Measurements from ENCODE around the gene KCNJ12.
"Not testable (repeated sequence)": the region's sequence is repeated elsewhere in the genome, so short reads cannot be mapped to it uniquely, and the experiment has no call there.

KCNJ12 gene

GRCh38 chr17:21422311-21423189 lies 46.4 kb downstream of the KCNJ12 start:
- DNase-seq (ENCODE audit: low spot score): not testable (repeated sequence)

- DNase-seq (ENCODE audit: low spot score): not testable (repeated sequence)
These were observed 47.0 kb downstream of the KCNJ12 start for GRCh38 chr17:21423190-21423493.

GRCh38 chr17:21424697-21425096 lies 48.5 kb downstream of the KCNJ12 start:
- not testable (repeated sequence) for DNase-seq (ENCODE audit: low spot score)

- DNase-seq (ENCODE audit: low spot score): no peak
These were observed 49.2 kb downstream of the KCNJ12 start for GRCh38 chr17:21425321-21425720.

- no peak for DNase-seq (ENCODE audit: low spot score)
These were observed 49.6 kb downstream of the KCNJ12 start for GRCh38 chr17:21425736-21426135.

GRCh38 chr17:21426246-21426645 lies 50.1 kb downstream of the KCNJ12 start:
- not testable (repeated sequence) for DNase-seq (ENCODE audit: low spot score)

GRCh38 chr17:21426876-21427275 lies 50.7 kb downstream of the KCNJ12 start:
- not testable (repeated sequence) for DNase-seq (ENCODE audit: low spot score)

GRCh38 chr17:21427727-21428126 lies 51.6 kb downstream of the KCNJ12 start:
- DNase-seq (ENCODE audit: low spot score): not testable (repeated sequence)

- not testable (repeated sequence) for DNase-seq (ENCODE audit: low spot score)
These were observed 52.7 kb downstream of the KCNJ12 start for GRCh38 chr17:21428752-21429424.

GRCh38 chr17:21429921-21430628 lies 53.9 kb downstream of the KCNJ12 start:
- DNase-seq (ENCODE audit: low spot score): not testable (repeated sequence)

- not testable (repeated sequence) for DNase-seq (ENCODE audit: low spot score)
These were observed 57.8 kb downstream of the KCNJ12 start for GRCh38 chr17:21433971-21434370.

GRCh38 chr17:21434976-21435375 lies 58.8 kb downstream of the KCNJ12 start:
- not testable (repeated sequence) for DNase-seq (ENCODE audit: low spot score)

GRCh38 chr17:21436481-21436880 lies 60.3 kb downstream of the KCNJ12 start:
- DNase-seq (ENCODE audit: low spot score): not testable (repeated sequence)

GRCh38 chr17:21436883-21437836 lies 61.0 kb downstream of the KCNJ12 start:
- DNase-seq (ENCODE audit: low spot score): not testable (repeated sequence)

GRCh38 chr17:21438316-21439014 lies 62.3 kb downstream of the KCNJ12 start:
- not testable (repeated sequence) for DNase-seq (ENCODE audit: low spot score)

- not testable (repeated sequence) for DNase-seq (ENCODE audit: low spot score)
These were observed 62.8 kb downstream of the KCNJ12 start for GRCh38 chr17:21439015-21439336.

GRCh38 chr17:21445091-21445650 lies 69.0 kb downstream of the KCNJ12 start:
- DNase-seq (ENCODE audit: low spot score): no peak

- not testable (repeated sequence) for DNase-seq (ENCODE audit: low spot score)
These were observed 71.4 kb downstream of the KCNJ12 start for GRCh38 chr17:21447552-21447951.

- not testable (repeated sequence) for DNase-seq (ENCODE audit: low spot score)
These were observed 73.7 kb downstream of the KCNJ12 start for GRCh38 chr17:21449891-21450290.

- DNase-seq (ENCODE audit: low spot score): no peak
These were observed 75.8 kb downstream of the KCNJ12 start for GRCh38 chr17:21451975-21452374.
